ENCODE measurements around the gene FAM111A. TPM values are rescaled to one million over a fixed set of nuclear protein-coding genes. Genes with fewer than 3 reads are reported as not detected.

Gene FAM111A
- polyA plus RNA-seq, 3 donors: 34.6 to 101 (median 55.7) TPM

DNA sequence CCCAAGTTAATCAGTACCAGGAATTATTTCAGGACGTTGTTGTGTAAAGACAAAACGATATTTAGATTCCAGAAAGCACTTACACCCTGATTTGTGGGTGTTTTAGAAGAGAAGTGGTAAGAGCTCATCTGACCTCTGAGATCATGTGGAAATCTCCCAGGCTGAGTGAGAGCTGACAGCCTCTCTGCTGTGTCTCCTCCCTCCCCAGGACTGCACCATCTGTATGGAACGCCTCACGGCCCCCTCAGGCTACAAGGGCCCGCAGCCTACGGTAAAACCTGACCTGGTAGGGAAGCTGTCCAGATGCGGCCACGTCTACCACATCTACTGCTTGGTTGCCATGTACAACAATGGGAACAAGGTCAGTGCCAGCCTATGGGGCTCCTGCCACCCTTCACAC is 49.2 kb downstream of the FAM111A start:
- no peak overlapping the region for H3K9ac ChIP-seq (ENCODE audit: insufficient read depth, low read length, poor library complexity, severe bottlenecking)
- TF ChIP-seq CTCF (IDR thresholded peaks at IDR 0.05): no peak
- H3K4me1 Mint-ChIP-seq: peaks cover 16% of the 10 kb centered on the region
- no peaks in the 10 kb centered on the region for H3K27me3 ChIP-seq (ENCODE audit: control insufficient read depth in 2 of 2, insufficient read depth in 2 of 2, low read length in 2 of 2)
- H3K4me3 ChIP-seq (replicated peaks in 1 of 3; ENCODE audit: low read depth in 2 of 3, low read length in 3 of 3): no peak overlapping the region
- H3K9me3 ChIP-seq (replicated peaks in 1 of 2; ENCODE audit: control insufficient read depth in 1 of 2, insufficient read depth in 1 of 2, low read length in 2 of 2): no peaks in the 10 kb centered on the region
- H3K79me2 ChIP-seq (ENCODE audit: insufficient read depth, low read length): no peaks in the 10 kb centered on the region
- no peak overlapping the region for H3K27ac ChIP-seq (ENCODE audit: low read depth in 1 of 2, low read length in 2 of 2)
- no peak overlapping the region for H2AFZ ChIP-seq (ENCODE audit: insufficient read depth, low read depth, low read length, poor library complexity, severe bottlenecking)
- peaks cover 0 to 2% (median 0%) of the 10 kb centered on the region in 7 donors for H3K9me3 Mint-ChIP-seq
- no peak for DNase-seq
- intact Hi-C loops (cut with micrococcal nuclease): no loop called here
- H3K4me1 ChIP-seq (ENCODE audit: control insufficient read depth in 1 of 2, insufficient read depth in 2 of 2, low read length in 2 of 2): peaks cover 8 to 16% of the 10 kb centered on the region in 2 donors
- no peak overlapping the region for H3K4me3 Mint-ChIP-seq
- 95% methylated on average over 6 of the region's 8 CpGs for WGBS (ENCODE audit: insufficient coverage)
- peaks cover 0 to 4% (median 0%) of the 10 kb centered on the region in 3 donors for H3K27me3 Mint-ChIP-seq (ENCODE audit: low read depth in 3 of 3)
- H3K36me3 Mint-ChIP-seq: peaks cover 63 to 64% of the 10 kb centered on the region in 2 donors
- H4K20me1 ChIP-seq (ENCODE audit: insufficient read depth, low read length): peaks cover 26% of the 10 kb centered on the region
- H3K27ac Mint-ChIP-seq: peak overlapping the region in 1 of 7 donors; percentile 45
- H3K4me2 ChIP-seq (replicated peaks; ENCODE audit: extremely low read depth, low read length, poor library complexity, severe bottlenecking): no peak overlapping the region
- peaks cover 0 to 54% of the 10 kb centered on the region in 2 donors for H3K36me3 ChIP-seq (replicated peaks in 1 of 2; ENCODE audit: control insufficient read depth in 1 of 2, insufficient read depth in 2 of 2, low read length in 2 of 2)

DNA sequence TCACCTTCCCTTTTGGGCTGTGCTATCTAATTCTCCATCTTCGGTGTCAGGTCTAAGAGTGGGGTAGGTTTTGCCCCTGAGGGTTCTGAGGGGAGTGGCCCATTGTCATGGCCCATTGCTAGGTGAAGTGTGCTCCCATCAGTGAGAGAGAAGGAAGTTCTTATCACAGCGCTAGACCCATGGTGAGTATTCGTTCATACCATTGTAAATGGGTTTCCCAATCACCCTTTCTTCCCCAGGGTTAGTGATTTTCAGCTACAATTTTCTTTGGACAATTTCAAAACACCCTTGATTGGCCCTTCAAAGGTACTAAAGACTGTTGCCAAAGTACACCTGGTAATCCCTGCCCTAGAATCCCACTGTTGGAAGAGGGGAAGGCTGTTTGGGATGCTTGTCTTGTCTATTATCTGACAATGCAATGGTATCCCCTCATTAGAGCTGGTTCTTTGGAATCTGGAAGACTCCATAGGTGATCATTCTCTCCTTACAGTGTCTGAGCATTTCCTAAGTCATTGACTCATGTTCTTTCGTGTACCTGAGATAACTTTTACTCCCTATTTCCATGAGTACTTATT is 49.9 kb downstream of the FAM111A start:
- Histone ChIP-seq H3K4me1 (ENCODE audit: control insufficient read depth in 1 of 2, insufficient read depth in 2 of 2, low read length in 2 of 2) (peaks cover 6 to 18% of the 10 kb centered on the region in 2 donors), H3K27me3 (ENCODE audit: control insufficient read depth in 2 of 2, insufficient read depth in 2 of 2, low read length in 2 of 2) (no peaks in the 10 kb centered on the region), H4K20me1 (ENCODE audit: insufficient read depth, low read length) (peaks cover 31% of the 10 kb centered on the region), H2AFZ (ENCODE audit: insufficient read depth, low read depth, low read length, poor library complexity, severe bottlenecking) (no peak overlapping the region), H3K36me3 (replicated peaks in 1 of 2; ENCODE audit: control insufficient read depth in 1 of 2, insufficient read depth in 2 of 2, low read length in 2 of 2) (peaks cover 0 to 55% of the 10 kb centered on the region in 2 donors), H3K79me2 (ENCODE audit: insufficient read depth, low read length) (no peaks in the 10 kb centered on the region), H3K9ac (ENCODE audit: insufficient read depth, low read length, poor library complexity, severe bottlenecking) (no peak overlapping the region), H3K4me3 (replicated peaks in 1 of 3; ENCODE audit: low read depth in 2 of 3, low read length in 3 of 3) (no peak overlapping the region), H3K27ac (ENCODE audit: low read depth in 1 of 2, low read length in 2 of 2) (no peak overlapping the region), H3K4me2 (replicated peaks; ENCODE audit: extremely low read depth, low read length, poor library complexity, severe bottlenecking) (no peak overlapping the region), H3K9me3 (replicated peaks in 1 of 2; ENCODE audit: control insufficient read depth in 1 of 2, insufficient read depth in 1 of 2, low read length in 2 of 2) (no peaks in the 10 kb centered on the region)
- DNase-seq: no peak
- H3K36me3 Mint-ChIP-seq: peaks cover 66 to 70% of the 10 kb centered on the region in 2 donors
- H3K4me3 Mint-ChIP-seq: no peak overlapping the region
- WGBS (ENCODE audit: insufficient coverage): 93% methylated on average over 2 of the region's 4 CpGs
- no peak for TF ChIP-seq CTCF (IDR thresholded peaks at IDR 0.05)
- peaks cover 21% of the 10 kb centered on the region for H3K4me1 Mint-ChIP-seq
- H3K27me3 Mint-ChIP-seq (ENCODE audit: low read depth in 3 of 3): peaks cover 0 to 5% (median 1%) of the 10 kb centered on the region in 3 donors
- peaks cover 0 to 7% (median 0%) of the 10 kb centered on the region in 7 donors for H3K9me3 Mint-ChIP-seq
- intact Hi-C loops (cut with micrococcal nuclease): no loop called here
- peak overlapping the region in 1 of 7 donors; percentile 51 for H3K27ac Mint-ChIP-seq

Data from CD14-positive monocyte (primary cell).